ENCODE results near the gene HOXB6.

The HOXB6 gene

GRCh38 chr17:48604770-48605329 lies at the start of gene HOXB6:
HOXB6 (minus strand) TSS chr17:48604986; CDS start chr17:48598150, 6,836 bp downstream.
- Histone ChIP-seq H3K36me3 (no peaks in the 10 kb centered on the region), H3K9me3 (no peaks in the 10 kb centered on the region), H3K4me1 (peaks cover 0 to 14% (median 6%) of the 10 kb centered on the region in 4 donors), H3K4me3 (peak within 1 kb of the TSS; percentile 20 to 34), H3K27me3 (peaks cover 1 to 99% of the 10 kb centered on the region in 2 donors), H3K27ac (no peak within 1 kb of the TSS)
- TF ChIP-seq CTCF (IDR thresholded peaks at IDR 0.05) = no peak
- intact Hi-C loops (cut with DNase I; ENCODE audit: low total_unique reads) = no loop called here
- DNase-seq = no peak

GRCh38 chr17:48649741-48650140 lies 45.0 kb upstream of the HOXB6 start:
- Histone ChIP-seq H3K4me1 (peaks cover 0 to 20% (median 14%) of the 10 kb centered on the region in 4 donors), H3K9me3 (no peaks in the 10 kb centered on the region), H3K27ac (no peak overlapping the region), H3K4me3 (no peak overlapping the region), H3K36me3 (no peaks in the 10 kb centered on the region), H3K27me3 (peaks cover 0 to 71% of the 10 kb centered on the region in 2 donors)
- no peak for DNase-seq
- TF ChIP-seq CTCF (IDR thresholded peaks at IDR 0.05) = no peak
- intact Hi-C loops (cut with DNase I; ENCODE audit: low total_unique reads) = no loop called here

GRCh38 chr17:48647963-48648245 lies 43.1 kb upstream of the HOXB6 start:
- TF ChIP-seq CTCF (IDR thresholded peaks at IDR 0.05) = no peak
- Histone ChIP-seq H3K9me3 (no peaks in the 10 kb centered on the region), H3K4me3 (no peak overlapping the region), H3K27me3 (peaks cover 0 to 83% of the 10 kb centered on the region in 2 donors), H3K27ac (no peak overlapping the region), H3K4me1 (peaks cover 0 to 20% (median 14%) of the 10 kb centered on the region in 4 donors), H3K36me3 (no peaks in the 10 kb centered on the region)
- DNase-seq = no peak
- intact Hi-C loops (cut with DNase I; ENCODE audit: low total_unique reads) = no loop called here

- peaks cover 0 to 20% (median 14%) of the 10 kb centered on the region in 4 donors for H3K4me1 ChIP-seq
- H3K4me3 ChIP-seq = peak overlapping the region; percentile 19 to 43
- intact Hi-C loops (cut with DNase I; ENCODE audit: low total_unique reads) = no loop called here
- TF ChIP-seq CTCF (IDR thresholded peaks at IDR 0.05) = no peak
- H3K27ac ChIP-seq = no peak overlapping the region
- no peak for DNase-seq
- peaks cover 0 to 88% of the 10 kb centered on the region in 2 donors for H3K27me3 ChIP-seq
- H3K9me3 ChIP-seq = no peaks in the 10 kb centered on the region
- H3K36me3 ChIP-seq = no peaks in the 10 kb centered on the region
Measured at GRCh38 chr17:48647103-48647962, 42.5 kb upstream of the HOXB6 start.

GRCh38 chr17:48646183-48647102 lies 41.7 kb upstream of the HOXB6 start:
- H3K4me1 ChIP-seq = peaks cover 0 to 20% (median 14%) of the 10 kb centered on the region in 4 donors
- intact Hi-C loops (cut with DNase I; ENCODE audit: low total_unique reads) = no loop called here
- no peak overlapping the region for H3K27ac ChIP-seq
- H3K9me3 ChIP-seq = no peaks in the 10 kb centered on the region
- no peak for TF ChIP-seq CTCF (IDR thresholded peaks at IDR 0.05)
- DNase-seq = no peak
- no peak overlapping the region for H3K4me3 ChIP-seq
- peaks cover 0 to 92% of the 10 kb centered on the region in 2 donors for H3K27me3 ChIP-seq
- no peaks in the 10 kb centered on the region for H3K36me3 ChIP-seq
